ENCODE results near the gene FCHO2.

Gene FCHO2

GRCh38 chr5:72937517-72938061 lies 18.3 kb upstream of the FCHO2 start:
- Histone ChIP-seq H3K4me3 (ENCODE audit: low read depth, low read length) (no peak overlapping the region), H3K36me3 (replicated peaks) (no peaks in the 10 kb centered on the region), H3K27ac (no peak overlapping the region), H3K27me3 (replicated peaks) (no peaks in the 10 kb centered on the region)
- no peak for DNase-seq
- in situ Hi-C loops (cut with HindIII; ENCODE audit: low pct_ligation_motif_present, low sequenced_read_pairs) = no loop called here
- no peak for TF ChIP-seq CTCF (IDR thresholded peaks at IDR 0.05; ENCODE audit: low read depth, low read length, missing control alignments)

GRCh38 chr5:72938206-72938605 lies 17.6 kb upstream of the FCHO2 start:
- no peak overlapping the region for H3K27ac ChIP-seq
- in situ Hi-C loops (cut with HindIII; ENCODE audit: low pct_ligation_motif_present, low sequenced_read_pairs) = no loop called here
- H3K36me3 ChIP-seq (replicated peaks) = no peaks in the 10 kb centered on the region
- no peaks in the 10 kb centered on the region for H3K27me3 ChIP-seq (replicated peaks)
- no peak overlapping the region for H3K4me3 ChIP-seq (ENCODE audit: low read depth, low read length)
- no peak for TF ChIP-seq CTCF (IDR thresholded peaks at IDR 0.05; ENCODE audit: low read depth, low read length, missing control alignments)
- no peak for DNase-seq

DNA sequence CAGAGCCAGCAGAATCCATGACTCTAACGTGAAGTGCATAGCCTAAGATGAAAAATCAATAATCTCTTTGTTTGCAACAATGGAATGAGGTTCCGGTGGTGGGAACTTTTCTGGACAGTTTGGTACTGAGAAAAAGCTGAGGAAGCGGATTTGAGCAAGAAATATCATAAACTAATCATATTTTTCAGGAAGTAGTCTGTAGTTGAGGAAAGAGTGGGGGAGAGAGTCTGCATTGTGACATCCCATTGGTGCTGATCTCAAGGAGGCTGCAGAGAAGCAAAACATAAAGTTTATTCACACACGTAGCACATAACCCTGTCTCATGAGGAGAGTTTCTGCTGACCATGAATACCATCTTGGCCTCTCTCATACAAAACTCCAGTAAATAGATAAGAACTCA lies 15.8 kb upstream of the FCHO2 start:
- no peaks in the 10 kb centered on the region for H3K27me3 ChIP-seq (replicated peaks)
- no peak overlapping the region for H3K4me3 ChIP-seq (ENCODE audit: low read depth, low read length)
- no peaks in the 10 kb centered on the region for H3K36me3 ChIP-seq (replicated peaks)
- in situ Hi-C loops (cut with HindIII; ENCODE audit: low pct_ligation_motif_present, low sequenced_read_pairs) = no loop called here
- TF ChIP-seq CTCF (IDR thresholded peaks at IDR 0.05; ENCODE audit: low read depth, low read length, missing control alignments) = no peak
- no peak for DNase-seq
- H3K27ac ChIP-seq = no peak overlapping the region

DNA sequence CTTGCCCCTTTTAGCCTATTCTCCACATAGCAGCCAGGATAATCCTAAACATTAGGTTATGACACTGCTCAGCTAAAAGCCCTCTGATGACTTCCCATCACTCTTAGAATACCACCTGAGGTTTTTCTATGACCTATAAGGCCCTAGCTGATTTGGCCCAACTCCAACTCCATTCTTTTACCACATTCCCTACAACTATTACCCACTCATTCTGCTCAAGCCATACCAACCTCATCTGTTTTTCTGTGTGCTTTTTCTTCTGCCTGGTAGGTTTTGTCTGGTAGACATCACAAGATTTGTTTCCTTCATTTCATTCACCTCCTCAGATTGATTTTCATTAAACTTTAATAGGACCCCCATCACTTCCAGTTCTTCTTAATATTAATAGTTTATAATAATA lies 12.5 kb upstream of the FCHO2 start:
- Histone ChIP-seq H3K27ac (no peak overlapping the region), H3K27me3 (replicated peaks) (no peaks in the 10 kb centered on the region), H3K36me3 (replicated peaks) (no peaks in the 10 kb centered on the region), H3K4me3 (ENCODE audit: low read depth, low read length) (no peak overlapping the region)
- in situ Hi-C loops (cut with HindIII; ENCODE audit: low pct_ligation_motif_present, low sequenced_read_pairs) = no loop called here
- no peak for TF ChIP-seq CTCF (IDR thresholded peaks at IDR 0.05; ENCODE audit: low read depth, low read length, missing control alignments)
- DNase-seq = no peak

- no peak for TF ChIP-seq CTCF (IDR thresholded peaks at IDR 0.05; ENCODE audit: low read depth, low read length, missing control alignments)
- Histone ChIP-seq H3K27ac (no peak overlapping the region), H3K27me3 (replicated peaks) (no peaks in the 10 kb centered on the region), H3K36me3 (replicated peaks) (no peaks in the 10 kb centered on the region), H3K4me3 (ENCODE audit: low read depth, low read length) (no peak overlapping the region)
- no peak for DNase-seq
- in situ Hi-C loops (cut with HindIII; ENCODE audit: low pct_ligation_motif_present, low sequenced_read_pairs) = no loop called here
Observed at GRCh38 chr5:72947498-72947897, 8.3 kb upstream of the FCHO2 start.

GRCh38 chr5:72949481-72949880 lies 6.4 kb upstream of the FCHO2 start:
- in situ Hi-C loops (cut with HindIII; ENCODE audit: low pct_ligation_motif_present, low sequenced_read_pairs) = no loop called here
- H3K27me3 ChIP-seq (replicated peaks) = no peaks in the 10 kb centered on the region
- no peaks in the 10 kb centered on the region for H3K36me3 ChIP-seq (replicated peaks)
- no peak overlapping the region for H3K4me3 ChIP-seq (ENCODE audit: low read depth, low read length)
- TF ChIP-seq CTCF (IDR thresholded peaks at IDR 0.05; ENCODE audit: low read depth, low read length, missing control alignments) = no peak
- no peak for DNase-seq
- H3K27ac ChIP-seq = no peak overlapping the region
